HCT116 (cell line): Measurements from ENCODE around the gene SESN3. TPM values are rescaled to one million over a fixed set of nuclear protein-coding genes. Genes with fewer than 3 reads are reported as not detected.

Experiments
- ATAC-seq: fragments of 200-7000 bp; cut with Tn5 transposase; 2 replicates; pipeline ENCODE4 v1.9.1; 2020; ENCODE audit warnings: mild to moderate bottlenecking, moderate library complexity
- BruUV-seq: library from RNA; stranded (reverse); fragments of 400-500 nt; replicated peaks from 2 replicates; lab custom pipeline; 2021; lab: Mats Ljungman, UMichigan
- CTCF ChIA-PET: fragments of 300-600 bp; sonication (Branson Sonifier 250); formaldehyde crosslinking; loops from one replicate; lab custom pipeline; 2021; ENCODE audit warnings: antibody characterized with exemption; lab: Charles Lee
- POLR2A ChIA-PET: fragments of 300-600, 350-600 bp; sonication (Branson Sonifier 250); formaldehyde crosslinking; loops from one replicate; lab custom pipeline; 2021; ENCODE audit warnings: antibody characterized with exemption; lab: Charles Lee
- RAD21 ChIA-PET, 2 experiments: fragments of 300-600 bp; sonication (Branson Sonifier 250); formaldehyde crosslinking; loops; one replicate each; lab custom pipeline; 2023; ENCODE audit warnings: low total read pairs in 2 of 2; ENCODE audit not compliant: uncharacterized antibody in 2 of 2, unreplicated experiment in 2 of 2, low non-redundant PET in 1 of 2; lab: Charles Lee
- DNase-seq: peaks from one replicate; pipeline ENCODE4 v3.0.0-alpha.2; 2010; ENCODE audit warnings: low read depth, low spot score
- H2AFZ ChIP-seq: fragments of 200-600 bp; shearing (Covaris generic), sonication (generic); 2 replicates; pipeline ENCODE4 v1.6.1; 2017; ENCODE audit warnings: low read depth, mixed run types, mixed read lengths, antibody characterized with exemption, low read length; ENCODE audit not compliant: poor library complexity, severe bottlenecking
- H3K27ac ChIP-seq: 2 replicates; pipeline ENCODE4 v1.5.1; 2012; ENCODE audit warnings: low read depth, low read length
- H3K27me3 ChIP-seq: fragments of 200-600 bp; sonication (generic); 2 replicates; pipeline ENCODE4 v1.6.1; 2016; ENCODE audit warnings: mixed run types, low read length, mixed read lengths; ENCODE audit not compliant: insufficient read depth
- H3K36me3 ChIP-seq, 2 experiments: fragments of 200-500 bp in 1 of 2; fragments of 200-600 bp in 1 of 2; sonication (Bioruptor generic) in 1 of 2; sonication (generic) in 1 of 2; 2 replicates each; pipeline versions ENCODE4 v1.5.1 to v1.6.1; 2014 to 2016; ENCODE audit warnings: low read length in 2 of 2, inconsistent platforms in 1 of 2, mixed read lengths in 1 of 2, mixed run types in 1 of 2; ENCODE audit not compliant: insufficient read depth in 2 of 2, control insufficient read depth in 1 of 2
- H3K4me1 ChIP-seq, 2 experiments: fragments of 200-600 bp in 1 of 2; sonication (generic) in 1 of 2; 2 replicates each; pipeline versions ENCODE4 v1.5.1 to v1.6.1; 2012 to 2017; ENCODE audit warnings: low read length in 2 of 2, inconsistent platforms in 1 of 2, mild to moderate bottlenecking in 1 of 2, mixed read lengths in 1 of 2, mixed run types in 1 of 2, moderate library complexity in 1 of 2; ENCODE audit not compliant: insufficient read depth in 2 of 2, control insufficient read depth in 1 of 2
- H3K4me2 ChIP-seq: fragments of 200-600 bp; sonication (generic); 2 replicates; pipeline ENCODE4 v1.6.1; 2017; ENCODE audit warnings: mixed run types, low read length, mixed read lengths
- H3K4me3 ChIP-seq, 2 experiments: fragments of 200-600 bp in 1 of 2; sonication (generic) in 1 of 2; replicated peaks in 1 of 2; 2 replicates each; pipeline ENCODE4 v1.5.1; 2011 to 2016; ENCODE audit warnings: low read length in 2 of 2, control low read depth in 1 of 2, low read depth in 1 of 2, mild to moderate bottlenecking in 1 of 2, mixed read lengths in 1 of 2, mixed run types in 1 of 2
- H3K79me2 ChIP-seq: fragments of 200-600 bp; sonication (generic); 2 replicates; pipeline ENCODE4 v1.6.1; 2017; ENCODE audit warnings: mild to moderate bottlenecking, mixed run types, low read length, moderate library complexity, mixed read lengths; ENCODE audit not compliant: insufficient read depth
- H3K9ac ChIP-seq: fragments of 200-600 bp; sonication (generic); 2 replicates; pipeline ENCODE4 v1.6.1; 2016; ENCODE audit warnings: low read length, mixed read lengths
- H3K9me2 ChIP-seq: fragments of 200-600 bp; sonication (generic), shearing (Covaris generic); 2 replicates; pipeline ENCODE4 v1.6.1; 2017; ENCODE audit warnings: mixed run types, mild to moderate bottlenecking, moderate library complexity; ENCODE audit not compliant: insufficient read depth
- H3K9me3 ChIP-seq, 2 experiments: fragments of 200-500 bp in 1 of 2; fragments of 200-600 bp in 1 of 2; sonication (Bioruptor generic) in 1 of 2; sonication (generic) in 1 of 2; 2 replicates each; pipeline ENCODE4 v1.6.1; 2014 to 2017; ENCODE audit warnings: low read length in 2 of 2, mixed read lengths in 2 of 2, inconsistent platforms in 1 of 2, low read depth in 1 of 2, mild to moderate bottlenecking in 1 of 2, mixed run types in 1 of 2, moderate library complexity in 1 of 2; ENCODE audit not compliant: control insufficient read depth in 1 of 2, insufficient read depth in 1 of 2
- H4K20me1 ChIP-seq: fragments of 200-600 bp; sonication (generic), shearing (Covaris generic); 2 replicates; pipeline ENCODE4 v1.6.1; 2017; ENCODE audit warnings: mixed run types, mild to moderate bottlenecking, moderate library complexity; ENCODE audit not compliant: insufficient read depth
- CEBPB ChIP-seq: IDR thresholded peaks from 2 replicates; pipeline ENCODE4 v1.6.1; 2012; ENCODE audit warnings: low read depth
- EGR1 ChIP-seq: IDR thresholded peaks from 2 replicates; pipeline ENCODE4 v1.6.1; 2012; ENCODE audit warnings: low read depth
- ELF1 ChIP-seq: IDR thresholded peaks from 2 replicates; pipeline ENCODE4 v1.6.1; 2012; ENCODE audit warnings: low read depth, borderline replicate concordance
- FOSL1 ChIP-seq: IDR thresholded peaks from 2 replicates; pipeline ENCODE4 v1.6.1; 2012; ENCODE audit warnings: low read depth
- JUND ChIP-seq: IDR thresholded peaks from 2 replicates; pipeline ENCODE4 v1.6.1; 2012
- POLR2AphosphoS5 ChIP-seq: IDR thresholded peaks from 2 replicates; pipeline ENCODE4 v1.6.1; 2011; ENCODE audit warnings: mild to moderate bottlenecking, low read depth, low read length, moderate library complexity
- RAD21 ChIP-seq: IDR thresholded peaks from 2 replicates; pipeline ENCODE4 v1.6.1; 2012; ENCODE audit warnings: low read depth, mild to moderate bottlenecking
- SP1 ChIP-seq: IDR thresholded peaks from 2 replicates; pipeline ENCODE4 v1.6.1; 2012; ENCODE audit warnings: low read depth
- YY1 ChIP-seq: IDR thresholded peaks from 2 replicates; pipeline ENCODE4 v1.6.1; 2011; ENCODE audit warnings: low read length, low read depth, moderate library complexity, mild to moderate bottlenecking; ENCODE audit not compliant: insufficient replicate concordance; ENCODE audit errors: extremely low read depth
- ZFX ChIP-seq: fragments of 450-650 bp; IDR thresholded peaks from 2 replicates; pipeline ENCODE4 v1.6.1; 2017
- ZNF274 ChIP-seq: fragments of 200-500 bp; sonication (Bioruptor generic); IDR thresholded peaks from 2 replicates; pipeline ENCODE4 v1.6.1; 2014; ENCODE audit warnings: mild to moderate bottlenecking, low read depth, low read length, inconsistent platforms
- intact Hi-C: fragments of 100-400 bp; cut with micrococcal nuclease; formaldehyde crosslinking; loops from 2 replicates; pipeline ENCODE4 v1.10.0; 2022
- total RNA-seq: library from RNA; stranded (reverse); gene quantifications from one replicate; pipeline ENCODE4 v1.2.1, GENCODE V29; 2021; ENCODE audit not compliant: unreplicated experiment
- TF ChIP-seq, protein P1 (sequence below): IDR thresholded peaks from 2 replicates; pipeline ENCODE4 v1.6.1; 2012; ENCODE audit warnings: low read depth
- TF ChIP-seq, protein P2 (sequence below): IDR thresholded peaks from 2 replicates; pipeline ENCODE4 v1.6.1; 2012
- TF ChIP-seq, protein P3 (sequence below): IDR thresholded peaks from 2 replicates; pipeline ENCODE4 v1.6.1; 2012

SESN3 gene
- total RNA-seq, 1 experiment from 2014 or later: 4.2 TPM

DNA sequence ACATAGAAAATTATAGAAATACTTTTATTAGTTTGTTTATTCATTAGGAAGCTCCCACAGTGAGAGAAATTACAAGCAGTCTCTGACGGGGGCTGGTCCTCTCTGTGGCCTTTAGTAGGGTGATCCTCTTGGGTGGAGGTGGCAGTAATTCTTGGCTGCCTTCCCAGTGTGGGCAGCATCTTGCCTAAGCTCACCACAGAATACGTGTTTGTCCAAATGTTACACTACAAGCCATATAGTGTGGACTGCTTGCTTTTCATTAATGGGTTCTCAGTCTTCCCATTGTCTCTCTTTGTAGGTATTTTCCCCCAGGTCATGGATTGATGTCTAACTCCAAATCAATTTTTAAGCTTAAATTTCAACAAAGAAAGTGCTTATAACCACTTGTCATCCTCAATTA is 98.0 kb downstream of the SESN3 start:
- H4K20me1 ChIP-seq: no peaks in the 10 kb centered on the region
- H3K9ac ChIP-seq: no peak overlapping the region
- no peak overlapping the region for H3K4me2 ChIP-seq
- RAD21 ChIA-PET: no interaction called here
- peaks cover 16 to 18% of the 10 kb centered on the region in 2 experiments; a peak in 2 of 4 replicates for H3K4me1 ChIP-seq
- no peaks in the 10 kb centered on the region for H3K36me3 ChIP-seq
- H3K27ac ChIP-seq: no peak overlapping the region
- no TSS peak for BruUV-seq
- intact Hi-C loops: no loop called here
- no peak overlapping the region for H3K4me3 ChIP-seq
- no peaks in the 10 kb centered on the region for H3K9me2 ChIP-seq
- POLR2A ChIA-PET: no interaction called here
- H3K9me3 ChIP-seq: no peaks in the 10 kb centered on the region
- no peak overlapping the region for H2AFZ ChIP-seq
- no peak for DNase-seq
- no peaks in the 10 kb centered on the region for H3K79me2 ChIP-seq
- CTCF ChIA-PET: no interaction called here
- TF ChIP-seq, protein P1, sequence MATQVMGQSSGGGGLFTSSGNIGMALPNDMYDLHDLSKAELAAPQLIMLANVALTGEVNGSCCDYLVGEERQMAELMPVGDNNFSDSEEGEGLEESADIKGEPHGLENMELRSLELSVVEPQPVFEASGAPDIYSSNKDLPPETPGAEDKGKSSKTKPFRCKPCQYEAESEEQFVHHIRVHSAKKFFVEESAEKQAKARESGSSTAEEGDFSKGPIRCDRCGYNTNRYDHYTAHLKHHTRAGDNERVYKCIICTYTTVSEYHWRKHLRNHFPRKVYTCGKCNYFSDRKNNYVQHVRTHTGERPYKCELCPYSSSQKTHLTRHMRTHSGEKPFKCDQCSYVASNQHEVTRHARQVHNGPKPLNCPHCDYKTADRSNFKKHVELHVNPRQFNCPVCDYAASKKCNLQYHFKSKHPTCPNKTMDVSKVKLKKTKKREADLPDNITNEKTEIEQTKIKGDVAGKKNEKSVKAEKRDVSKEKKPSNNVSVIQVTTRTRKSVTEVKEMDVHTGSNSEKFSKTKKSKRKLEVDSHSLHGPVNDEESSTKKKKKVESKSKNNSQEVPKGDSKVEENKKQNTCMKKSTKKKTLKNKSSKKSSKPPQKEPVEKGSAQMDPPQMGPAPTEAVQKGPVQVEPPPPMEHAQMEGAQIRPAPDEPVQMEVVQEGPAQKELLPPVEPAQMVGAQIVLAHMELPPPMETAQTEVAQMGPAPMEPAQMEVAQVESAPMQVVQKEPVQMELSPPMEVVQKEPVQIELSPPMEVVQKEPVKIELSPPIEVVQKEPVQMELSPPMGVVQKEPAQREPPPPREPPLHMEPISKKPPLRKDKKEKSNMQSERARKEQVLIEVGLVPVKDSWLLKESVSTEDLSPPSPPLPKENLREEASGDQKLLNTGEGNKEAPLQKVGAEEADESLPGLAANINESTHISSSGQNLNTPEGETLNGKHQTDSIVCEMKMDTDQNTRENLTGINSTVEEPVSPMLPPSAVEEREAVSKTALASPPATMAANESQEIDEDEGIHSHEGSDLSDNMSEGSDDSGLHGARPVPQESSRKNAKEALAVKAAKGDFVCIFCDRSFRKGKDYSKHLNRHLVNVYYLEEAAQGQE: no peak
- no peak for TF ChIP-seq JUND
- no peak for TF ChIP-seq POLR2AphosphoS5
- TF ChIP-seq EGR1: no peak
- no peak for TF ChIP-seq ELF1
- TF ChIP-seq, protein P2, sequence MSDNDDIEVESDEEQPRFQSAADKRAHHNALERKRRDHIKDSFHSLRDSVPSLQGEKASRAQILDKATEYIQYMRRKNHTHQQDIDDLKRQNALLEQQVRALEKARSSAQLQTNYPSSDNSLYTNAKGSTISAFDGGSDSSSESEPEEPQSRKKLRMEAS: no peak
- TF ChIP-seq FOSL1: no peak
- no peak for TF ChIP-seq CEBPB
- TF ChIP-seq, protein P3, sequence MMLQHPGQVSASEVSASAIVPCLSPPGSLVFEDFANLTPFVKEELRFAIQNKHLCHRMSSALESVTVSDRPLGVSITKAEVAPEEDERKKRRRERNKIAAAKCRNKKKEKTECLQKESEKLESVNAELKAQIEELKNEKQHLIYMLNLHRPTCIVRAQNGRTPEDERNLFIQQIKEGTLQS: no peak
- no peak for TF ChIP-seq ZNF274
- TF ChIP-seq YY1: no peak
- no peak for TF ChIP-seq SP1
- TF ChIP-seq RAD21: no peak
- no peak for TF ChIP-seq ZFX
- TF ChIP-seq, all 23 proteins: peak for 0
- H3K27me3 ChIP-seq: no peaks in the 10 kb centered on the region
- ATAC-seq: no peak
